ENCODE measurements around the gene TRIM52. TPM values are rescaled to one million over a fixed set of nuclear protein-coding genes. Genes with fewer than 3 reads are reported as not detected.

The TRIM52 gene
- total and polyA plus RNA-seq, 9 of the 15 experiments (the other 6 are each of a cell fraction or from before 2014, with no cell fraction given): 3.3 to 21.9 (median 13.5) TPM

DNA sequence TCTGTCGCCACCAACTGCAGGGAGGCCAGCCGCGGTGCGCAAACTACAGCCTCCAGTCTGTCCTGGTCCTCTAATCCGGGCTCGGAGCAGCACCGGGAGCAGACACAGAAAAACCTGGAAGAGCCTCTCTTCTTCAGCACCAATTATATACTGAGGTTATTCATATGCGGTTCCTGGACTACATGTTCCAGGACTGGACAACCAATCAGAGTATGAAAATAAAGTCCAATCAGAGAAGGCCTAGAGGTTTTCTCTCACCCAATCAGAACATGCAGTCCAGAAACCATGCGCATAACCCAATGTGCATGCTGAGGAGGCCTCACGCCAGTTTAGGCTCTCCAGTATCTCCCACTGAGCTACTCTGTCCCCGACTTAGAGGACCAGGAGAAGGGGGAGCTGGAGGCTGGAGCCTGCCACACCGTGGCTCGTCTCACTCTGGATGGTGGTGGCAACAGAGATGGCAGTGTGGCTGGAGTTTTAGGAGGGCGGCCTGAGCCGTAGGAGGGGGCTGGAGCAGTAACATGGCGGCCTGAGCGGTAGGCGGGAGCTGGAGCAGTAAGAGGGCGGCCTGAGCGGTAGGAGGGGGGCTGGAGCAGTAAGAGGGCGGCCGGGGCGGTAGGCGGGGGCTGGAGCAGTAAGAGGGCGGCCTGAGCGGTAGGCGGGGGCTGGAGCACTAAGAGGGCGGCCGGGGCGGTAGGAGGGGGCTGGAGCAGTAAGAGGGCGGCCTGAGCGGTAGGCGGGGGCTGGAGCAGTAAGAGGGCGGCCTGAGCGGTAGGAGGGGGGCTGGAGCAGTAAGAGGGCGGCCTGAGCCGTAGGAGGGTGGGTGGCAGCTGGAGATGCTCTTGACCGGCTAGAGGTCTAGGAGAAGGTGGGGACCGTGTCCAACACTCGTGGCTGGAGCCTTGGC, 20.4 kb upstream of the TRIM52 start (continued):
- TF ChIP-seq ZBTB34 (CRISPR knock-in tag; IDR thresholded peaks at IDR 0.05) (no peak), PHF21A (IDR thresholded peaks at IDR 0.05; ENCODE audit: borderline replicate concordance, low read depth) (no peak), AFF4 (CRISPR knock-in tag; IDR thresholded peaks at IDR 0.05) (no peak; the same call in 1 of the 2 replicates), CEBPG (CRISPR knock-in tag; IDR thresholded peaks at IDR 0.05) (no peak), CEBPG (tag; conservative IDR thresholded peaks at IDR 0.05 in 1 of 2, IDR thresholded peaks at IDR 0.05 in 1 of 2) (no peak), HCFC1 (IDR thresholded peaks at IDR 0.05; ENCODE audit: low read depth, low read length) (peak; percentile 36; the same call in 1 of the 2 replicates), SREBF1 (IDR thresholded peaks at IDR 0.05; ENCODE audit: borderline replicate concordance, low read depth, low read length) (no peak), HDAC2 (IDR thresholded peaks at IDR 0.05) (peak; percentile 83; the same call in 1 of the 2 replicates), ZNF436 (CRISPR knock-in tag; IDR thresholded peaks at IDR 0.05) (no peak), U2AF2 (optimal IDR thresholded peaks at IDR 0.05; ENCODE audit: low read depth, low read length) (no peak), ATF1 (CRISPR knock-in tag; IDR thresholded peaks at IDR 0.05) (no peak), ATF1 (tag; IDR thresholded peaks at IDR 0.05) (peak; percentile 19; the same call in 1 of the 2 replicates), ETS1 (conservative IDR thresholded peaks at IDR 0.05; ENCODE audit: control insufficient read depth, low read depth, low read length) (no peak; the same call in 1 of the 2 replicates), TBL1XR1 (IDR thresholded peaks at IDR 0.05; ENCODE audit: low read length in 2 of 2) (no peak), MECOM (CRISPR knock-in tag; IDR thresholded peaks at IDR 0.05) (no peak), KAT2B (IDR thresholded peaks at IDR 0.05; ENCODE audit: low read depth, low read length) (no peak), ETS2 (tag; IDR thresholded peaks at IDR 0.05; ENCODE audit: borderline replicate concordance, poor library complexity, severe bottlenecking) (no peak)
- TF ChIP-seq, protein P1, sequence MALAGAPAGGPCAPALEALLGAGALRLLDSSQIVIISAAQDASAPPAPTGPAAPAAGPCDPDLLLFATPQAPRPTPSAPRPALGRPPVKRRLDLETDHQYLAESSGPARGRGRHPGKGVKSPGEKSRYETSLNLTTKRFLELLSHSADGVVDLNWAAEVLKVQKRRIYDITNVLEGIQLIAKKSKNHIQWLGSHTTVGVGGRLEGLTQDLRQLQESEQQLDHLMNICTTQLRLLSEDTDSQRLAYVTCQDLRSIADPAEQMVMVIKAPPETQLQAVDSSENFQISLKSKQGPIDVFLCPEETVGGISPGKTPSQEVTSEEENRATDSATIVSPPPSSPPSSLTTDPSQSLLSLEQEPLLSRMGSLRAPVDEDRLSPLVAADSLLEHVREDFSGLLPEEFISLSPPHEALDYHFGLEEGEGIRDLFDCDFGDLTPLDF (CRISPR knock-in tag; IDR thresholded peaks at IDR 0.05): no peak
- TF ChIP-seq, protein P2, sequence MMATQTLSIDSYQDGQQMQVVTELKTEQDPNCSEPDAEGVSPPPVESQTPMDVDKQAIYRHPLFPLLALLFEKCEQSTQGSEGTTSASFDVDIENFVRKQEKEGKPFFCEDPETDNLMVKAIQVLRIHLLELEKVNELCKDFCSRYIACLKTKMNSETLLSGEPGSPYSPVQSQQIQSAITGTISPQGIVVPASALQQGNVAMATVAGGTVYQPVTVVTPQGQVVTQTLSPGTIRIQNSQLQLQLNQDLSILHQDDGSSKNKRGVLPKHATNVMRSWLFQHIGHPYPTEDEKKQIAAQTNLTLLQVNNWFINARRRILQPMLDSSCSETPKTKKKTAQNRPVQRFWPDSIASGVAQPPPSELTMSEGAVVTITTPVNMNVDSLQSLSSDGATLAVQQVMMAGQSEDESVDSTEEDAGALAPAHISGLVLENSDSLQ (IDR thresholded peaks at IDR 0.05): no peak
